K562 (cell line): ENCODE results near the gene AKR1D1. TPM values are rescaled to one million over a fixed set of nuclear protein-coding genes. Genes with fewer than 3 reads are reported as not detected.
A peak's percentile ranks its signal among the peaks of the same experiment; 100 is the strongest.

Experiments used
- ATAC-seq: fragments of 200-7000 bp; cut with Tn5 transposase; 3 replicates; pipeline ENCODE4 v1.9.1; 2020; ENCODE audit warnings: moderate library complexity
- BruUV-seq: library from RNA; stranded (reverse); fragments of 400-500 nt; replicated peaks from 2 replicates; lab custom pipeline; 2021; lab: Mats Ljungman, UMichigan
- CTCF ChIA-PET: fragments of 300-600 bp; formaldehyde crosslinking; extraction: SDS; loops from one replicate; lab custom pipeline; 2021; ENCODE audit warnings: low intra/inter-chr PET ratio; lab: Yijun Ruan, JAX
- POLR2A ChIA-PET: fragments of 300-600, 350-650 bp; sonication (Branson Sonifier 250); formaldehyde crosslinking; extraction: SDS; loops from one replicate; lab custom pipeline; 2021; ENCODE audit warnings: antibody characterized with exemption, inconsistent platforms; lab: Yijun Ruan, JAX
- DNase-seq, 4 experiments: peaks; one replicate each; pipeline versions ENCODE4 v3.0.0 to v3.0.0-alpha.2; 2011 to 2018; ENCODE audit warnings: low spot score in 3 of 4, mixed read lengths in 3 of 4; ENCODE audit errors: extremely low read depth in 1 of 4
- FAIRE-seq: peaks from 2 replicates; lab custom pipeline; 2011; peaks lifted over from hg19 to GRCh38; lab: Jason Lieb, UNC
- H2AFZ ChIP-seq: 2 replicates; pipeline ENCODE4 v1.6.0; 2011; ENCODE audit warnings: low read depth, low read length, control low read depth, inconsistent platforms
- H3K27ac ChIP-seq: fragments of 200-600 bp; 3 replicates; pipeline ENCODE4 v1.8.0; 2011; ENCODE audit warnings: low read depth, mild to moderate bottlenecking, control low read depth, inconsistent platforms, low read length, moderate library complexity, mixed read lengths; ENCODE audit errors: extremely low read depth
- H3K27me3 ChIP-seq, 2 experiments: fragments of 300-600 bp in 1 of 2; 2 replicates in 1 of 2; 3 replicates in 1 of 2; pipeline versions ENCODE4 v1.6.0 to v1.8.0; 2011; ENCODE audit warnings: inconsistent platforms in 2 of 2, low read length in 2 of 2, mild to moderate bottlenecking in 1 of 2, mixed read lengths in 1 of 2, moderate library complexity in 1 of 2; ENCODE audit not compliant: control insufficient read depth in 2 of 2, insufficient read depth in 2 of 2
- H3K36me3 ChIP-seq: fragments of 300-600 bp; 3 replicates; pipeline ENCODE4 v1.8.0; 2011; ENCODE audit warnings: mild to moderate bottlenecking, low read length, inconsistent platforms; ENCODE audit not compliant: control insufficient read depth, insufficient read depth
- H3K4me1 ChIP-seq, 2 experiments: fragments of 200-600 bp in 1 of 2; replicated peaks in 1 of 2; 2 replicates in 1 of 2; 3 replicates in 1 of 2; pipeline versions ENCODE4 v1.5.1 to v1.8.0; 2011; ENCODE audit warnings: inconsistent platforms in 2 of 2, low read length in 2 of 2, mild to moderate bottlenecking in 1 of 2, mixed read lengths in 1 of 2, moderate library complexity in 1 of 2; ENCODE audit not compliant: control insufficient read depth in 2 of 2, insufficient read depth in 2 of 2
- H3K4me2 ChIP-seq: 2 replicates; pipeline ENCODE4 v1.6.1; 2011; ENCODE audit warnings: low read length, control low read depth, inconsistent platforms, mixed read lengths; ENCODE audit not compliant: insufficient read depth
- H3K4me3 ChIP-seq: fragments of 200-600 bp; sonication (generic), shearing (Covaris generic); 2 replicates; pipeline ENCODE4 v1.5.1; 2016; ENCODE audit warnings: control low read depth, inconsistent platforms
- H3K79me2 ChIP-seq: fragments of 200-600 bp; 3 replicates; pipeline ENCODE4 v1.8.0; 2011; ENCODE audit warnings: low read length, inconsistent platforms; ENCODE audit not compliant: control insufficient read depth, insufficient read depth
- H3K9ac ChIP-seq, 2 experiments: 2 replicates each; pipeline versions ENCODE4 v1.6.0 to v1.6.1; 2011; ENCODE audit warnings: low read depth in 2 of 2, low read length in 2 of 2, control low read depth in 1 of 2, inconsistent platforms in 1 of 2, mild to moderate bottlenecking in 1 of 2, mixed read lengths in 1 of 2; ENCODE audit not compliant: insufficient read depth in 1 of 2
- H3K9me1 ChIP-seq: one replicate; pipeline ENCODE4 v1.6.0; 2011; ENCODE audit warnings: inconsistent platforms, mild to moderate bottlenecking, low read length, moderate library complexity; ENCODE audit not compliant: control insufficient read depth, insufficient read depth
- H3K9me3 ChIP-seq: replicated peaks from 2 replicates; pipeline ENCODE4 v1.5.1; 2011; ENCODE audit warnings: low read depth, low read length, inconsistent platforms; ENCODE audit not compliant: control insufficient read depth, insufficient read depth
- H4K20me1 ChIP-seq: replicated peaks from 2 replicates; pipeline ENCODE4 v1.6.1; 2011; ENCODE audit warnings: low read length, inconsistent platforms, mixed read lengths; ENCODE audit not compliant: control insufficient read depth, insufficient read depth
- KLF1 ChIP-seq: fragments of 450-650 bp; IDR thresholded peaks from 2 replicates; pipeline ENCODE4 v1.6.1; 2016; ENCODE audit warnings: missing genetic modification characterization, missing compliant biosample characterization
- WGBS: fragments of 100-300 bp; shearing (Covaris generic); methylation state at CpG from one replicate; pipeline ENCODE4 v1.1.6; 2016; ENCODE audit warnings: low coverage, mixed read lengths; ENCODE audit not compliant: insufficient coverage; ENCODE audit errors: missing lambda C conversion rate; 5-methylcytosine and 5-hydroxymethylcytosine counted together
- in situ Hi-C: fragments of 300-500 bp; cut with MboI; formaldehyde crosslinking; loops from 4 replicates; pipeline ENCODE4 v1.15.0; 2018; ENCODE audit warnings: inconsistent platforms, mixed read lengths
- intact Hi-C: fragments of 100-400 bp; cut with micrococcal nuclease; formaldehyde crosslinking; loops from 2 replicates; pipeline ENCODE4 v1.14.2; 2022
- polyA plus RNA-seq, 8 experiments: library from polyadenylated mRNA; depleted of rRNA in 4 of 8; stranded (reverse) in 5 of 8; unstranded in 3 of 8; fragments of >200 nt; fragmentation: Nextera tagmentation in 2 of 8; fragmentation: Illumina TruSeq in 1 of 8; extraction: Ambion mirVana in 2 of 8; extraction: Trizol in 1 of 8; gene quantifications; 2 replicates each; pipeline versions ENCODE4 v1.2.1 to v1.2.3, GENCODE V29; 2011 to 2014; ENCODE audit warnings: inconsistent platforms in 1 of 8, missing spikeins in 1 of 8
- small RNA-seq: library from RNA; depleted of rRNA; stranded (forward); fragments of <200 nt; gene quantifications from one replicate; pipeline ENCODE3, GENCODE V24; 2014
- total RNA-seq, 7 experiments: library from RNA; depleted of rRNA in 6 of 7; stranded (reverse); fragments of >200 nt in 6 of 7; fragmentation: Illumina TruSeq in 2 of 7; extraction: Trizol in 2 of 7; gene quantifications; 2 replicates each; pipeline versions ENCODE4 v1.2.1 to v1.2.3, GENCODE V29; 2011 to 2021; ENCODE audit warnings: low replicate concordance in 1 of 7
- TF ChIP-seq, protein P1 (sequence below): fragments of 450-650 bp; IDR thresholded peaks from 2 replicates; pipeline ENCODE4 v1.6.1; 2016

AKR1D1 gene
- total and polyA plus RNA-seq, 9 of the 15 experiments (the other 6 are each of a cell fraction or from before 2014, with no cell fraction given) = not detected

DNA sequence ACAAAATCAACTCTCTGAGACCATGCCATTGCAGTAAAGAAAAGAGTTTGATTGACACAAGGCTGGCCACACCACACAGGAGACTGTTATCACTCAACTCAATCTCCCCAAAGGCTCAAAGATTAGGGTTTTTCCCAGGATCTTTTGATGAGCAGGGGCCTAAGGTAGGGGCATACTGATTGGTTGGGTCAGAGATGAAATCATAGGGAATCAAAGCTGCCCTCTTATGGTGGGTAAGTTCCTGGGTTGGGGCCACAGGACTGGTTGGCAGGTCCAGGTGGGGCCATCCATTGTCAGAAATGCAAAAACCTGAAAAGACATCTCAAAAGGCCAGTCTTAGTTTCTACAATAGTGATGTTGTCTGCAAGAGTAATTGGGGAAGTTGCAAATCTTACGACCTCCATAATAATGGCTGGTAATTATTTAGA lies 91.6 kb downstream of the AKR1D1 start:
- BruUV-seq = no TSS peak
- Histone ChIP-seq H3K9me3 (peaks cover 11% of the 10 kb centered on the region), H2AFZ (no peak overlapping the region), H3K27ac (no peak overlapping the region), H3K9me1 (no peaks in the 10 kb centered on the region), H3K36me3 (no peaks in the 10 kb centered on the region), H4K20me1 (no peaks in the 10 kb centered on the region), H3K4me3 (no peak overlapping the region)
- in situ Hi-C loops (no loop called here), intact Hi-C loops (no loop called here)
- 4% methylated on average over 1 of the region's 1 CpG for WGBS
- CTCF ChIA-PET = no interaction called here
- no peak for ATAC-seq
- TF ChIP-seq, protein P1, sequence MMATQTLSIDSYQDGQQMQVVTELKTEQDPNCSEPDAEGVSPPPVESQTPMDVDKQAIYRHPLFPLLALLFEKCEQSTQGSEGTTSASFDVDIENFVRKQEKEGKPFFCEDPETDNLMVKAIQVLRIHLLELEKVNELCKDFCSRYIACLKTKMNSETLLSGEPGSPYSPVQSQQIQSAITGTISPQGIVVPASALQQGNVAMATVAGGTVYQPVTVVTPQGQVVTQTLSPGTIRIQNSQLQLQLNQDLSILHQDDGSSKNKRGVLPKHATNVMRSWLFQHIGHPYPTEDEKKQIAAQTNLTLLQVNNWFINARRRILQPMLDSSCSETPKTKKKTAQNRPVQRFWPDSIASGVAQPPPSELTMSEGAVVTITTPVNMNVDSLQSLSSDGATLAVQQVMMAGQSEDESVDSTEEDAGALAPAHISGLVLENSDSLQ = peak; percentile 67
- no peak for TF ChIP-seq KLF1 (tag)
- TF ChIP-seq, all 486 proteins: peak for 1
- no peaks in the 10 kb centered on the region for H3K79me2 ChIP-seq
- DNase-seq = no peak
- POLR2A ChIA-PET = no interaction called here
- H3K27me3 ChIP-seq = peaks cover 0 to 5% of the 10 kb centered on the region in 2 experiments; a peak in 2 of 5 replicates
- no peaks in the 10 kb centered on the region for H3K4me1 ChIP-seq
- H3K9ac ChIP-seq = no peak overlapping the region
- no peak overlapping the region for H3K4me2 ChIP-seq
- FAIRE-seq = no peak

Small RNAs within 50 kb of the gene (small RNA-seq; reads per million reads assigned to genes)
- gene AC024082.2 (not detected), gene RN7SKP223 (not detected)

Other genes with a start within 250 kb of the AKR1D1 start
- gene DGKI, start 229.5 kb upstream of the AKR1D1 start, total RNA-seq (2014; rRNA removed) = 0.54 TPM in 1 of 2 replicates, not detected in the other
- gene DGKI, start 229.5 kb upstream of the AKR1D1 start, total RNA-seq (2014; rRNA removed; fragmentation: Illumina TruSeq; extraction: Trizol) = not detected in 2 replicates
- 0.11 TPM in 1 of 2 replicates, not detected in the other for gene DGKI, start 229.5 kb upstream of the AKR1D1 start, total RNA-seq (2015; rRNA removed; fragmentation: Illumina TruSeq; extraction: Trizol)
- not detected in 2 replicates for gene DGKI, start 229.5 kb upstream of the AKR1D1 start, total RNA-seq (2021)
- 0.18 TPM in 1 of 2 replicates, not detected in the other for gene DGKI, start 229.5 kb upstream of the AKR1D1 start, polyA plus RNA-seq (2011; rRNA removed)
- gene DGKI, start 229.5 kb upstream of the AKR1D1 start, polyA plus RNA-seq (2014; fragmentation: Illumina TruSeq; extraction: Trizol) = not detected in 2 replicates
- under 1 TPM in 1 of 2 experiments, not detected in 1; 0.11 TPM for gene DGKI, start 229.5 kb upstream of the AKR1D1 start, polyA plus RNA-seq (2014; fragmentation: Nextera tagmentation; extraction: Ambion mirVana)
- gene DGKI, start 229.5 kb upstream of the AKR1D1 start, polyA plus RNA-seq (2014; rRNA removed) = not detected in 2 replicates
- gene CREB3L2, start 74.4 kb upstream of the AKR1D1 start, total RNA-seq (2014; rRNA removed) = 10.2 and 19.6 TPM in 2 replicates
- gene CREB3L2, start 74.4 kb upstream of the AKR1D1 start, total RNA-seq (2014; rRNA removed; fragmentation: Illumina TruSeq; extraction: Trizol) = 13.8 and 15.2 TPM in 2 replicates
- 16.0 and 17.5 TPM in 2 replicates for gene CREB3L2, start 74.4 kb upstream of the AKR1D1 start, total RNA-seq (2015; rRNA removed; fragmentation: Illumina TruSeq; extraction: Trizol)
- gene CREB3L2, start 74.4 kb upstream of the AKR1D1 start, total RNA-seq (2021) = 44.7 and 45.6 TPM in 2 replicates
- 17.1 and 37.9 TPM in 2 replicates for gene CREB3L2, start 74.4 kb upstream of the AKR1D1 start, polyA plus RNA-seq (2011; rRNA removed)
- 26.9 and 27.4 TPM in 2 replicates for gene CREB3L2, start 74.4 kb upstream of the AKR1D1 start, polyA plus RNA-seq (2014; fragmentation: Illumina TruSeq; extraction: Trizol)
- gene CREB3L2, start 74.4 kb upstream of the AKR1D1 start, polyA plus RNA-seq (2014; fragmentation: Nextera tagmentation; extraction: Ambion mirVana) = 1 to 10 TPM; 7.1 to 8.8 TPM
- 15.8 and 18.7 TPM in 2 replicates for gene CREB3L2, start 74.4 kb upstream of the AKR1D1 start, polyA plus RNA-seq (2014; rRNA removed)